NT2/D1 (cell line): Measurements from ENCODE around the gene CTXN1.

Source experiments
- SUZ12 ChIP-seq: IDR thresholded peaks from 2 replicates; pipeline ENCODE4 v1.6.1; 2011; ENCODE audit not compliant: insufficient read length, insufficient read depth; ENCODE audit errors: extremely low read depth
- YY1 ChIP-seq: IDR thresholded peaks from 2 replicates; pipeline ENCODE4 v1.6.1; 2011; ENCODE audit not compliant: insufficient read length, insufficient read depth

- no peak for TF ChIP-seq YY1
- TF ChIP-seq SUZ12: no peak
Measured at GRCh38 chr19:7971553-7972520, 45.9 kb upstream of the CTXN1 start.
